ENCODE measurements around the gene GNAQ.

- no peak for TF ChIP-seq ZFX (IDR thresholded peaks at IDR 0.05; ENCODE audit: borderline replicate concordance)
- no peak for TF ChIP-seq CTCF (IDR thresholded peaks at IDR 0.05)
Observed at GRCh38 chr9:77965445-77966123, 66.0 kb downstream of the GNAQ start.

Data from 22Rv1 (cell line).